ENCODE data around the gene RPL5. TPM values are rescaled to one million over a fixed set of nuclear protein-coding genes. Genes with fewer than 3 reads are reported as not detected.
A peak's percentile ranks its signal among the peaks of the same experiment; 100 is the strongest.

RPL5 gene
- total and polyA plus RNA-seq, 8 donors = 595 to 1,336 (median 893) TPM

DNA sequence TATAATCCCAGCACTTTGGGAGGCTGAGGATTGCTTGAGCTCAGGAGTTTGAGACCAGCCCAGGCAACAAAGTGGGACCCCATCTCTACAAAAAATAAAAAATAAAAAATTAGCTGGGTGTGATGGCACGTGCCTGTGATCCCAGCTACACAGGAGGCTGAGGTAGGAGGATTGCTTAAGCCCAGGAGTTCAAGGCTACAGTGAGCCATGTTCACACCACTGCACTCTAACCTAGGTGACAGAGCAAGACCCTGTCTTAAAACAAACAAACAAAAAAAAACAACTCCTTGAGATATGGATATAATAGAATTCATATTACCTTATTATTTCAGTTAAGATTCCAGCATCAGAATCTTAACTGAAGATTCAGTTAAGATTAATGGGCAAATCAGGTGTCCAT, 52.4 kb downstream of the RPL5 start:
- no peak for ATAC-seq
- Histone ChIP-seq H3K4me3 (no peak overlapping the region), H3K9me3 (no peaks in the 10 kb centered on the region), H3K4me1 (peaks cover 0 to 7% (median 5%) of the 10 kb centered on the region in 3 donors), H3K27me3 (no peaks in the 10 kb centered on the region), H3K27ac (no peak overlapping the region), H3K36me3 (no peaks in the 10 kb centered on the region)
- intact Hi-C loops (cut with DNase I) = no loop called here
- no peak for FAIRE-seq
- WGBS, 2 donors = 92 to 95% methylated on average over 1 of the region's 1 CpG
- no peak for DNase-seq
- TF ChIP-seq, protein P1, sequence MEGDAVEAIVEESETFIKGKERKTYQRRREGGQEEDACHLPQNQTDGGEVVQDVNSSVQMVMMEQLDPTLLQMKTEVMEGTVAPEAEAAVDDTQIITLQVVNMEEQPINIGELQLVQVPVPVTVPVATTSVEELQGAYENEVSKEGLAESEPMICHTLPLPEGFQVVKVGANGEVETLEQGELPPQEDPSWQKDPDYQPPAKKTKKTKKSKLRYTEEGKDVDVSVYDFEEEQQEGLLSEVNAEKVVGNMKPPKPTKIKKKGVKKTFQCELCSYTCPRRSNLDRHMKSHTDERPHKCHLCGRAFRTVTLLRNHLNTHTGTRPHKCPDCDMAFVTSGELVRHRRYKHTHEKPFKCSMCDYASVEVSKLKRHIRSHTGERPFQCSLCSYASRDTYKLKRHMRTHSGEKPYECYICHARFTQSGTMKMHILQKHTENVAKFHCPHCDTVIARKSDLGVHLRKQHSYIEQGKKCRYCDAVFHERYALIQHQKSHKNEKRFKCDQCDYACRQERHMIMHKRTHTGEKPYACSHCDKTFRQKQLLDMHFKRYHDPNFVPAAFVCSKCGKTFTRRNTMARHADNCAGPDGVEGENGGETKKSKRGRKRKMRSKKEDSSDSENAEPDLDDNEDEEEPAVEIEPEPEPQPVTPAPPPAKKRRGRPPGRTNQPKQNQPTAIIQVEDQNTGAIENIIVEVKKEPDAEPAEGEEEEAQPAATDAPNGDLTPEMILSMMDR (IDR thresholded peaks at IDR 0.05) = no peak

DNA sequence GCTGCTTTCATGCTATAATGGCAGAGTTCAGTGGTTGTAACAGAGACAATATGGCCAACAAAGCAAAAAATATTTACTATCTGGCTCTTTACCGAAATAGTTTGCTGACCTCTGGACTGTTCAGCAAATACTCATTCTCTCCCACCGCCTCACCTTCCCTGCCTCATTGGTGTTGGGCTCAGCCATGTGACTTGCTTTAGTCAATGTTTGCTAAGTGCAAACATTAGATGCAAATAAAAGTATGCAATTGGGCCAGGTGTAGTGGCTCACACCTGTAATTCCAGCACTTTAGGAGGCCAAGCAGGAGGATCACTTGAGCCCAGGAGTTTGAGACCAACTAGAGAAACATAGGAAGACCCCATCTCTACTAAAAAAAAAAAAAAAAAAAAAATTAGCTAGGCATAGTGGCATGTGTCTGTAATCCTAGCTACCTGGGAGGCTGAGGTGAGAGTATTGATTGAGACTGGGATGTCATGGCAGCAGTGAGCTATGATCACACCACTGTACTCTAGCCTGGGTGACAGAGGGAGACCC, 55.1 kb downstream of the RPL5 start:
- Histone ChIP-seq H3K27ac (peak overlapping the region in 2 of 4 donors; percentile 71 to 76), H3K27me3 (no peaks in the 10 kb centered on the region), H3K9me3 (no peaks in the 10 kb centered on the region), H3K36me3 (no peaks in the 10 kb centered on the region), H3K4me3 (no peak overlapping the region), H3K4me1 (peaks cover 0 to 7% (median 5%) of the 10 kb centered on the region in 3 donors)
- FAIRE-seq (no peak), DNase-seq (peak in 5 of 6 donors; percentile 44 to 77 (median 68)), ATAC-seq (peak; percentile 98 to 100 (median 99))
- intact Hi-C loops (cut with DNase I) = no loop called here
- TF ChIP-seq, protein P1 (IDR thresholded peaks at IDR 0.05) = no peak
- WGBS, 2 donors = 30 to 34% methylated on average over 2 of the region's 2 CpGs

DNA sequence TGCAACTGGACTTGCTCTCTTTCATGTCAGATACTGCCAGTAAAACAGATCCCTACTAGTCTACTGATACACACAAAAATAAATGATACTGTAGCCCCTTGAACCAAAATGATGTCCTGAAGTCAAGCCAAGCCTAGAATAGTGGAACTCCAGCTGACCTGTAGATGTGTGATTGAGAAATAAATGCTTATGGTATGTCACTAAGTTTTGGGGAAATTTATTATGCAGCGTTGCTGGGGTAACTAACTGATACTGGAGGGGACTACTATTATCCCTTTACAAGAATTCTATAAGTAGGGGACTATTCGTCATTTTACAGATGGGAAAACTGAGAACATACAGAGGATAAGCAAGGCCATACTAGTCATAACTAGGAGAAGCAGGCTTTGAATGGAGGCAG, 55.6 kb downstream of the RPL5 start:
- WGBS, 2 donors = 97 to 99% methylated on average over 2 of the region's 2 CpGs
- Histone ChIP-seq H3K9me3 (no peaks in the 10 kb centered on the region), H3K4me1 (peaks cover 0 to 7% (median 5%) of the 10 kb centered on the region in 3 donors), H3K27me3 (no peaks in the 10 kb centered on the region), H3K27ac (peak overlapping the region in 1 of 4 donors; percentile 76), H3K4me3 (no peak overlapping the region), H3K36me3 (no peaks in the 10 kb centered on the region)
- TF ChIP-seq, protein P1 (IDR thresholded peaks at IDR 0.05) = no peak
- ATAC-seq (no peak), DNase-seq (no peak), FAIRE-seq (no peak)
- intact Hi-C loops (cut with DNase I) = no loop called here

Other genes with a start within 250 kb of the RPL5 start
- gene EVI5, start 46.9 kb upstream of the RPL5 start, total RNA-seq = 10 to 100 TPM; 10.8 to 21.7 (median 14.1) TPM
- gene EVI5, start 46.9 kb upstream of the RPL5 start, polyA plus RNA-seq = 1 to 10 TPM; 3.3 to 4.4 TPM
- 1 to 10 TPM; 1.1 to 5.4 (median 2.5) TPM for gene DIPK1A, start 129.4 kb downstream of the RPL5 start, total RNA-seq
- gene DIPK1A, start 129.4 kb downstream of the RPL5 start, polyA plus RNA-seq = 1 to 10 TPM in 1 of 2 donors, under 1 TPM in 1; 0.80 to 1.4 TPM
- gene MTF2, start 247.2 kb downstream of the RPL5 start, total RNA-seq = 10 to 100 TPM in 2 of 6 donors, 1 to 10 TPM in 4; 6.5 to 16.2 (median 8.7) TPM
- 10 to 100 TPM in 1 of 2 donors, 1 to 10 TPM in 1; 6.5 to 10.1 TPM for gene MTF2, start 247.2 kb downstream of the RPL5 start, polyA plus RNA-seq